Loucy (cell line): ENCODE data around the gene COX6B2.
A peak's percentile ranks its signal among the peaks of the same experiment; 100 is the strongest.

ENCODE experiments used
- H2AFZ ChIP-seq: fragments of 200-600 bp; sonication (generic); 2 replicates; pipeline ENCODE4 v1.6.0; 2016; ENCODE audit warnings: antibody characterized with exemption, mild to moderate bottlenecking, low read length, moderate library complexity
- H3F3A ChIP-seq: fragments of 200-600 bp; 2 replicates; pipeline ENCODE4 v1.6.0; 2016; ENCODE audit warnings: antibody characterized with exemption, low read depth, mild to moderate bottlenecking
- H3K27me3 ChIP-seq: fragments of 200-600 bp; sonication (generic); 2 replicates; pipeline ENCODE4 v1.6.1; 2014; ENCODE audit warnings: low read length, mild to moderate bottlenecking; ENCODE audit not compliant: insufficient read depth, poor library complexity, severe bottlenecking
- H3K36me3 ChIP-seq: fragments of 200-600 bp; sonication (generic); 2 replicates; pipeline ENCODE4 v1.6.1; 2016; ENCODE audit warnings: low read length; ENCODE audit not compliant: insufficient read depth
- H3K4me1 ChIP-seq: fragments of 200-600 bp; sonication (generic); 2 replicates; pipeline ENCODE4 v1.5.1; 2014; ENCODE audit warnings: low read length, mild to moderate bottlenecking; ENCODE audit not compliant: insufficient read depth, poor library complexity, severe bottlenecking
- H3K4me2 ChIP-seq: fragments of 200-600 bp; sonication (generic); 2 replicates; pipeline ENCODE4 v1.6.0; 2014; ENCODE audit warnings: antibody characterized with exemption, low read length, low read depth, mild to moderate bottlenecking; ENCODE audit not compliant: poor library complexity, severe bottlenecking
- H3K4me3 ChIP-seq: fragments of 200-600 bp; sonication (generic); 2 replicates; pipeline ENCODE4 v1.5.1; 2014; ENCODE audit warnings: low read length, mild to moderate bottlenecking, mixed read lengths; ENCODE audit not compliant: poor library complexity, severe bottlenecking
- H3K79me2 ChIP-seq: fragments of 200-600 bp; sonication (generic); 2 replicates; pipeline ENCODE4 v1.6.1; 2014; ENCODE audit warnings: low read length; ENCODE audit not compliant: insufficient read depth
- H3K9ac ChIP-seq: fragments of 200-600 bp; sonication (generic); 2 replicates; pipeline ENCODE4 v1.6.0; 2014; ENCODE audit warnings: mild to moderate bottlenecking, low read depth, low read length, moderate library complexity; ENCODE audit not compliant: poor library complexity, severe bottlenecking
- H3K9me2 ChIP-seq: fragments of 200-600 bp; sonication (generic); replicated peaks from 2 replicates; pipeline ENCODE4 v1.6.1; 2016; ENCODE audit warnings: low read depth, low read length, mixed read lengths
- H3K9me3 ChIP-seq: fragments of 200-600 bp; sonication (generic); 2 replicates; pipeline ENCODE4 v1.6.1; 2014; ENCODE audit warnings: mild to moderate bottlenecking, antibody characterized with exemption, low read length, low read depth; ENCODE audit not compliant: insufficient read depth
- H4K20me1 ChIP-seq: fragments of 200-600 bp; sonication (generic); 2 replicates; pipeline ENCODE4 v1.6.0; 2014; ENCODE audit warnings: antibody characterized with exemption, low read length, mild to moderate bottlenecking; ENCODE audit not compliant: insufficient read depth, poor library complexity, severe bottlenecking
- CTCF ChIP-seq: fragments of 200-600 bp; sonication (generic); conservative IDR thresholded peaks from 2 replicates; pipeline ENCODE4 v1.5.1; 2014; ENCODE audit warnings: mild to moderate bottlenecking, antibody characterized with exemption, low read length
- EZH2phosphoT487 ChIP-seq: fragments of 200-600 bp; IDR thresholded peaks from 2 replicates; pipeline ENCODE4 v1.6.1; 2018; ENCODE audit warnings: antibody characterized with exemption, mild to moderate bottlenecking, moderate library complexity, borderline replicate concordance

The COX6B2 gene

GRCh38 chr19:55301459-55302317 is 52.8 kb downstream of the COX6B2 start:
- H3K4me3 ChIP-seq, result peak overlapping the region; percentile 69
- no peaks in the 10 kb centered on the region for H3K79me2 ChIP-seq
- no peaks in the 10 kb centered on the region for H3K9me2 ChIP-seq
- peak overlapping the region; percentile 58 for H3K9ac ChIP-seq
- no peaks in the 10 kb centered on the region for H3K36me3 ChIP-seq
- peak overlapping the region; percentile 75 for H3K4me2 ChIP-seq
- H3K4me1 ChIP-seq, result peaks cover 5% of the 10 kb centered on the region
- H3F3A ChIP-seq, result no peaks in the 10 kb centered on the region
- peak overlapping the region; percentile 88 for H2AFZ ChIP-seq
- H4K20me1 ChIP-seq, result no peaks in the 10 kb centered on the region
- no peaks in the 10 kb centered on the region for H3K27me3 ChIP-seq
- TF ChIP-seq CTCF (peak; percentile 93), EZH2phosphoT487 (no peak)
- no peaks in the 10 kb centered on the region for H3K9me3 ChIP-seq

GRCh38 chr19:55300886-55301458 is 53.5 kb downstream of the COX6B2 start:
- H2AFZ ChIP-seq, result peak overlapping the region; percentile 88; the same call in 1 of the 2 replicates
- H3K4me2 ChIP-seq, result peak overlapping the region; percentile 75
- H3K79me2 ChIP-seq, result no peaks in the 10 kb centered on the region
- H3K27me3 ChIP-seq, result no peaks in the 10 kb centered on the region
- H3K4me3 ChIP-seq, result no peak overlapping the region
- no peaks in the 10 kb centered on the region for H3K9me2 ChIP-seq
- peak overlapping the region; percentile 58 for H3K9ac ChIP-seq
- TF ChIP-seq CTCF (no peak), EZH2phosphoT487 (no peak)
- no peaks in the 10 kb centered on the region for H3K36me3 ChIP-seq
- H3F3A ChIP-seq, result no peaks in the 10 kb centered on the region
- H3K4me1 ChIP-seq, result peaks cover 4% of the 10 kb centered on the region
- no peaks in the 10 kb centered on the region for H3K9me3 ChIP-seq
- H4K20me1 ChIP-seq, result no peaks in the 10 kb centered on the region

- H3K4me2 ChIP-seq, result no peak overlapping the region
- H3K9me2 ChIP-seq, result no peaks in the 10 kb centered on the region
- TF ChIP-seq EZH2phosphoT487 (no peak), CTCF (no peak)
- no peaks in the 10 kb centered on the region for H3K27me3 ChIP-seq
- no peaks in the 10 kb centered on the region for H3F3A ChIP-seq
- H3K9me3 ChIP-seq, result no peaks in the 10 kb centered on the region
- H3K36me3 ChIP-seq, result no peaks in the 10 kb centered on the region
- no peaks in the 10 kb centered on the region for H3K79me2 ChIP-seq
- H4K20me1 ChIP-seq, result no peaks in the 10 kb centered on the region
- H3K4me3 ChIP-seq, result no peak overlapping the region
- H3K4me1 ChIP-seq, result no peaks in the 10 kb centered on the region
- H3K9ac ChIP-seq, result no peak overlapping the region
- no peak overlapping the region for H2AFZ ChIP-seq
Observed at GRCh38 chr19:55299991-55300390, 54.5 kb downstream of the COX6B2 start.
